ENCODE data around the gene TFF2. TPM values are rescaled to one million over a fixed set of nuclear protein-coding genes. Genes with fewer than 3 reads are reported as not detected.

Gene TFF2
- total and polyA plus RNA-seq, 2 donors from 2014 or later: not detected

DNA sequence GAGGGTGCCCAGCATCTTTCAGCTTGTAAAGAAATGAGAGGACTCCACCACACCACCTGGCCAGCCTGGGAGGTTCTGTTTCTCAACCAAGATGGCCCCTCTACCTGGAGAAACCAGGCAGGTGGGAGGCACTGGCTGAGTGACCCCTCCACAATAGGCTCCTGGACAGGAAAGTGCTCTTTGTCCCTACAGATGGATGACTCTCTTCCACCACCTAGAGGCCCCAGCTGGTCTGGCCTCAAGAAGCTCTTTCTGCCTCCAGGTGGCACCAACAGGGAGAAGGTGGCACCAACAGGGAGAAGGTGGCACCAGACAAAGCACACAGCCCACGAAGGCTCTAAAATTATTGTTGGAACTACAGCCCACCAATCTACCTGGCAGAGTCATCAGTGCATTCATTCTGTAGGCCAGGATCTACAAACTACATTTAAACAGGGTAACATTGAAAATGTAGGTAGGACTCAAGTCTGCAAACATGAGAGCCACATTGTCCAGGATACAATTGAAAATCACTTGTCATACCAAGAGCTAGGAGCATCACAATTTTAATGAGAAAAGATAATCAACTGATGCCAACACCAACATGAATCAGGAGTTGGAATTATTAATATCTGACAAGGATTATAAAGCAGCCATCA is 30.7 kb upstream of the TFF2 start:
- FAIRE-seq (no peak), DNase-seq (peak in 2 of 5 donors; percentile 26 to 62)
- Histone ChIP-seq H3K9ac (ENCODE audit: low read length in 3 of 3) (no peak overlapping the region), H3K27me3 (ENCODE audit: control insufficient read depth, insufficient read depth, low read length) (no peaks in the 10 kb centered on the region), H3K4me1 (ENCODE audit: control insufficient read depth in 2 of 3, insufficient read depth in 2 of 3, low read depth in 1 of 3, low read length in 3 of 3) (no peaks in the 10 kb centered on the region), H3K36me3 (ENCODE audit: control insufficient read depth in 2 of 3, insufficient read depth in 3 of 3, low read length in 3 of 3) (no peaks in the 10 kb centered on the region), H3K9me3 (ENCODE audit: control insufficient read depth in 2 of 3, insufficient read depth in 1 of 3, low read length in 3 of 3) (peaks cover 0 to 6% (median 0%) of the 10 kb centered on the region in 3 donors), H3K4me3 (ENCODE audit: low read length in 3 of 3) (no peak overlapping the region), H3K27ac (ENCODE audit: low read depth in 2 of 2, low read length in 2 of 2) (no peak overlapping the region)
- intact Hi-C loops (cut with DNase I): no loop called here
- peak; percentile 72 for TF ChIP-seq CTCF (IDR thresholded peaks at IDR 0.05; ENCODE audit: borderline replicate concordance, extremely low read depth, insufficient read depth)

DNA sequence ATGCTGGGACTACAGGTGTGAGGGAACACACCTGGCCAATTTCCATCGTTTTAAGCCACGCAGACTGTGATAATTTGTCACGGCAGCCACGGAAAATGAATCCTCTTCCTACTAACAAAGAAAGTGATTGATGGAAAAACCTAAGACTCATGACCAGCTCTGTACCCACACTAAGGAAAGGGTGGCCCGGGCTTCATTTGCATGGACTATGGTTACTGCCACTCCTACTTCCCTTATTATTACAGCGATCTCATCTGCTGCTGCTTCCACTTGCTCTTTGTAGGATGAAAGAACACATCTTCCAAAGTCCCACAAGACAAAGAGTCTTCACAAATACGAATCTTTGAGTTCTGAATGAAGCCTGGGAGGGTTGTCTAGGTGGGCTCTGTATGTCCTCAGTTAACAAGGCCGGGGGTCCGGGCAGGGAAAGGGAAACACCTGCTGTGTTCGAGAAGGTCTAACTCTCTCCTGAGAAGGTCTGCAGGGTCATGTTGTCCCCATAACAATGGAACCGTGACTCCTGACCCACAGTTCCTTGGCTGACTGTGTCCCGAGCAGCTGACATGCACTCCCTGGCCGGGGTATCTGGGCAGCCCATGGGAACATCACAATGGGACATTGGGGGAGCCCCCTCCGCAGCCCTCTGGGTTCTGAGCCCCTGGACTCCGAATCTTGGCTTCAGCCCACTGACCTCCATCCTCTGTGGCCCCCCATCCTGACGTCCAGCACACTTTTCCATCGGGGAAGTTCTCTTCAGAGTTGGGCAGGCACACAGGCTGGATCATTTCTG is 28.8 kb upstream of the TFF2 start:
- no peak for TF ChIP-seq CTCF (IDR thresholded peaks at IDR 0.05; ENCODE audit: borderline replicate concordance, extremely low read depth, insufficient read depth)
- FAIRE-seq: no peak

GRCh38 chr21:42378418-42378817 is 27.6 kb upstream of the TFF2 start:
- no peaks in the 10 kb centered on the region for H3K4me1 ChIP-seq (ENCODE audit: control insufficient read depth in 2 of 3, insufficient read depth in 2 of 3, low read depth in 1 of 3, low read length in 3 of 3)
- peak in 1 of 5 donors; percentile 6 for DNase-seq

More for the DNA sequence above, 28.8 kb upstream of the TFF2 start:
- intact Hi-C loops (cut with DNase I): loop anchor here (10.0 kb wide), 1 partner anchor 135 kb away; no protein-coding TSS in a partner anchor
- peak in 1 of 5 donors; percentile 50 for DNase-seq
- no peak overlapping the region for H3K4me3 ChIP-seq (ENCODE audit: low read length in 3 of 3)
- H3K36me3 ChIP-seq (ENCODE audit: control insufficient read depth in 2 of 3, insufficient read depth in 3 of 3, low read length in 3 of 3): no peaks in the 10 kb centered on the region
- no peak overlapping the region for H3K27ac ChIP-seq (ENCODE audit: low read depth in 2 of 2, low read length in 2 of 2)
- H3K9me3 ChIP-seq (ENCODE audit: control insufficient read depth in 2 of 3, insufficient read depth in 1 of 3, low read length in 3 of 3): peaks cover 0 to 6% (median 0%) of the 10 kb centered on the region in 3 donors
- H3K27me3 ChIP-seq (ENCODE audit: control insufficient read depth, insufficient read depth, low read length): no peaks in the 10 kb centered on the region
- no peak overlapping the region for H3K9ac ChIP-seq (ENCODE audit: low read length in 3 of 3)
- H3K4me1 ChIP-seq (ENCODE audit: control insufficient read depth in 2 of 3, insufficient read depth in 2 of 3, low read depth in 1 of 3, low read length in 3 of 3): no peaks in the 10 kb centered on the region

More at GRCh38 chr21:42378418-42378817, 27.6 kb upstream of the TFF2 start:
- H3K27ac ChIP-seq (ENCODE audit: low read depth in 2 of 2, low read length in 2 of 2): no peak overlapping the region
- H3K9ac ChIP-seq (ENCODE audit: low read length in 3 of 3): no peak overlapping the region
- H3K9me3 ChIP-seq (ENCODE audit: control insufficient read depth in 2 of 3, insufficient read depth in 1 of 3, low read length in 3 of 3): peaks cover 0 to 6% (median 0%) of the 10 kb centered on the region in 3 donors
- intact Hi-C loops (cut with DNase I): loop anchor here (10.0 kb wide), 1 partner anchor 134 kb away; no protein-coding TSS in a partner anchor
- no peak for TF ChIP-seq CTCF (IDR thresholded peaks at IDR 0.05; ENCODE audit: borderline replicate concordance, extremely low read depth, insufficient read depth)
- H3K36me3 ChIP-seq (ENCODE audit: control insufficient read depth in 2 of 3, insufficient read depth in 3 of 3, low read length in 3 of 3): no peaks in the 10 kb centered on the region
- no peaks in the 10 kb centered on the region for H3K27me3 ChIP-seq (ENCODE audit: control insufficient read depth, insufficient read depth, low read length)
- H3K4me3 ChIP-seq (ENCODE audit: low read length in 3 of 3): no peak overlapping the region
- FAIRE-seq: no peak

All from kidney (tissue), 14 donors.